Measurements from ENCODE around the gene TACC2. TPM values are rescaled to one million over a fixed set of nuclear protein-coding genes. Genes with fewer than 3 reads are reported as not detected.

Gene TACC2
- total and polyA plus RNA-seq, 9 of the 15 experiments (the other 6 are each of a cell fraction or from before 2014, with no cell fraction given) = under 0.01 to 0.35 (median 0.03) TPM; not detected in 6

GRCh38 chr10:122135251-122136025 lies 146.5 kb downstream of the TACC2 start:
- Histone ChIP-seq H3K4me2 (ENCODE audit: insufficient read depth, low read length) (no peak overlapping the region), H3K4me3 (no peak overlapping the region), H3K9me1 (ENCODE audit: control insufficient read depth, insufficient read depth, low read length) (no peaks in the 10 kb centered on the region), H3K4me1 (replicated peaks in 1 of 2; ENCODE audit: control insufficient read depth in 2 of 2, insufficient read depth in 2 of 2, low read length in 2 of 2) (no peaks in the 10 kb centered on the region), H3K9ac (ENCODE audit: insufficient read depth in 1 of 2, low read depth in 2 of 2, low read length in 2 of 2) (no peak overlapping the region), H4K20me1 (replicated peaks; ENCODE audit: control insufficient read depth, insufficient read depth, low read length) (no peaks in the 10 kb centered on the region), H3K27me3 (ENCODE audit: control insufficient read depth in 2 of 2, insufficient read depth in 2 of 2, low read length in 2 of 2) (peaks cover 2 to 43% of the 10 kb centered on the region in 2 experiments; a peak in 4 of 5 replicates), H3K36me3 (ENCODE audit: control insufficient read depth, insufficient read depth, low read length) (no peaks in the 10 kb centered on the region), H2AFZ (ENCODE audit: low read depth, low read length) (no peak overlapping the region), H3K79me2 (ENCODE audit: control insufficient read depth, insufficient read depth, low read length) (no peaks in the 10 kb centered on the region), H3K27ac (ENCODE audit: extremely low read depth, low read depth, low read length) (no peak overlapping the region), H3K9me3 (replicated peaks; ENCODE audit: control insufficient read depth, insufficient read depth, low read depth, low read length) (no peaks in the 10 kb centered on the region)
- ChIA-PET CTCF (ENCODE audit: low intra/inter-chr PET ratio) (no interaction called here), POLR2A (interaction anchor here (0.7 kb wide), 1 partner anchor 9 kb away, joined by 3 read pairs; no protein-coding TSS in a partner anchor)
- WGBS (ENCODE audit: insufficient coverage, low coverage, missing lambda C conversion rate) = 0% methylated on average over 13 of the region's 13 CpGs
- in situ Hi-C loops (cut with MboI) = loop anchor here (25.0 kb wide), 1 partner anchor 302 kb away; no protein-coding TSS in a partner anchor
- no TSS peak for BruUV-seq (replicated peaks)
- intact Hi-C loops (cut with micrococcal nuclease) = no loop called here
- DNase-seq (ENCODE audit: extremely low read depth in 1 of 4, low spot score in 3 of 4) (no peak), ATAC-seq (no peak), FAIRE-seq (no peak)
- TF ChIP-seq BCL6 (CRISPR knock-in tag; IDR thresholded peaks at IDR 0.05) (no peak), SRF (CRISPR knock-in tag; IDR thresholded peaks at IDR 0.05) (no peak), NKRF (IDR thresholded peaks at IDR 0.05; ENCODE audit: borderline replicate concordance) (no peak), POLR3G (IDR thresholded peaks at IDR 0.05; ENCODE audit: extremely low read depth, insufficient read length, insufficient replicate concordance) (no peak), GTF2F1 (IDR thresholded peaks at IDR 0.05; ENCODE audit: low read depth, low read length) (no peak), SMARCE1 (IDR thresholded peaks at IDR 0.05) (no peak), ZNF316 (IDR thresholded peaks at IDR 0.05) (no peak), ZBTB1 (CRISPR knock-in tag; IDR thresholded peaks at IDR 0.05; ENCODE audit: borderline replicate concordance, low read depth) (no peak), NELFE (IDR thresholded peaks at IDR 0.05; ENCODE audit: insufficient read depth, insufficient read length) (no peak), HOXB6 (CRISPR knock-in tag; IDR thresholded peaks at IDR 0.05; ENCODE audit: borderline replicate concordance) (no peak), NCOA4 (IDR thresholded peaks at IDR 0.05; ENCODE audit: partially characterized antibody) (no peak)
